ENCODE measurements around the gene DCST2. TPM values are rescaled to one million over a fixed set of nuclear protein-coding genes. Genes with fewer than 3 reads are reported as not detected.

The DCST2 gene
- total and polyA plus RNA-seq, 2 donors (not counting 3 experiments of a cell fraction or from before 2014, with no cell fraction given), result 0.29 to 0.51 TPM

GRCh38 chr1:154999571-155000410 lies 33.8 kb downstream of the DCST2 start:
- dilution Hi-C loops (cut with MboI; ENCODE audit: extremely low pct_ligation_motif_present, low sequenced_read_pairs), result no loop called here
- Histone ChIP-seq H3K4me1 (ENCODE audit: control insufficient read depth, extremely low read depth, insufficient read depth, low read length) (peaks cover 20% of the 10 kb centered on the region), H2AFZ (ENCODE audit: low read depth, low read length) (peak overlapping the region; percentile 53), H3K27me3 (ENCODE audit: control insufficient read depth in 2 of 2, insufficient read depth in 2 of 2, low read length in 2 of 2) (no peaks in the 10 kb centered on the region), H3K36me3 (ENCODE audit: control insufficient read depth in 2 of 2, extremely low read depth in 1 of 2, insufficient read depth in 2 of 2, low read length in 2 of 2) (no peaks in the 10 kb centered on the region), H3K79me2 (ENCODE audit: control insufficient read depth, insufficient read depth, low read length) (peaks cover 8% of the 10 kb centered on the region), H3K9ac (replicated peaks; ENCODE audit: extremely low read depth, insufficient read depth, low read length) (no peak overlapping the region), H3K9me1 (replicated peaks; ENCODE audit: control insufficient read depth, extremely low read depth, insufficient read depth, low read length) (no peaks in the 10 kb centered on the region), H3K27ac (ENCODE audit: insufficient read depth, low read depth, low read length) (no peak overlapping the region), H3K4me3 (replicated peaks in 1 of 3; ENCODE audit: insufficient read depth in 1 of 3, low read depth in 1 of 3, low read length in 3 of 3) (peak overlapping the region in 1 of 3 experiments; percentile 94), H3K4me2 (ENCODE audit: insufficient read depth, low read length) (peak overlapping the region; percentile 38), H3K9me3 (replicated peaks; ENCODE audit: control insufficient read depth, insufficient read depth, low read length) (no peaks in the 10 kb centered on the region), H4K20me1 (replicated peaks; ENCODE audit: control insufficient read depth, extremely low read depth, insufficient read depth, low read length) (no peaks in the 10 kb centered on the region)
- DNase-seq (ENCODE audit: low read depth, low spot score) (peak; percentile 31), FAIRE-seq (no peak)
- CTCF ChIA-PET, result interaction anchor here (0.8 to 6.5 kb wide), 22 partner anchors 10 to 440 kb away, joined by 3 to 87 read pairs (median 5); partner anchors contain the start of genes ADAM15, CKS1B, PBXIP1 and PMVK
- POLR2A ChIA-PET, result interaction anchor here (0.9 to 1.4 kb wide), 3 partner anchors 38 to 62 kb away, joined by 3 read pairs; partner anchors contain the start of genes PBXIP1 and PYGO2
- TF ChIP-seq EZH2 (IDR thresholded peaks at IDR 0.05; ENCODE audit: borderline replicate concordance, low read depth, low read length, severe bottlenecking) (no peak), MYC (IDR thresholded peaks at IDR 0.05; ENCODE audit: low read depth, low read length) (no peak), POLR2AphosphoS5 (IDR thresholded peaks at IDR 0.05; ENCODE audit: insufficient read depth, low read depth, low read length) (no peak), POLR2A (IDR thresholded peaks at IDR 0.05; ENCODE audit: low read depth, low read length) (no peak), CTCF (IDR thresholded peaks at IDR 0.05; ENCODE audit: extremely low read depth in 1 of 2, insufficient read depth in 1 of 2, low read depth in 1 of 2, low read length in 2 of 2) (no peak), JUN (IDR thresholded peaks at IDR 0.05; ENCODE audit: borderline replicate concordance, insufficient read depth, insufficient read length, low read depth) (no peak), MAX (IDR thresholded peaks at IDR 0.05; ENCODE audit: insufficient read depth, insufficient read length) (no peak), FOS (IDR thresholded peaks at IDR 0.05; ENCODE audit: borderline replicate concordance, insufficient read depth, low read length) (no peak), GATA2 (IDR thresholded peaks at IDR 0.05; ENCODE audit: insufficient read depth, insufficient read length, low read depth, low read length) (no peak)
- intact Hi-C loops (cut with micrococcal nuclease), result loop anchor here (1.0 to 5.0 kb wide), 3 partner anchors 38 to 442 kb away; partner anchors contain the start of genes PYGO2 and UBE2Q1
- BruUV-seq (replicated peaks), result no TSS peak

Measured in endothelial cell of umbilical vein (primary cell).